ENCODE measurements around the gene NPAS3. TPM values are rescaled to one million over a fixed set of nuclear protein-coding genes. Genes with fewer than 3 reads are reported as not detected.
A peak's percentile ranks its signal among the peaks of the same experiment; 100 is the strongest.
"Not testable (repeated sequence)": the region's sequence is repeated elsewhere in the genome, so short reads cannot be mapped to it uniquely, and the experiment has no call there.

The NPAS3 gene
- total RNA-seq, 1 donor from 2014 or later = 0.70 TPM

DNA sequence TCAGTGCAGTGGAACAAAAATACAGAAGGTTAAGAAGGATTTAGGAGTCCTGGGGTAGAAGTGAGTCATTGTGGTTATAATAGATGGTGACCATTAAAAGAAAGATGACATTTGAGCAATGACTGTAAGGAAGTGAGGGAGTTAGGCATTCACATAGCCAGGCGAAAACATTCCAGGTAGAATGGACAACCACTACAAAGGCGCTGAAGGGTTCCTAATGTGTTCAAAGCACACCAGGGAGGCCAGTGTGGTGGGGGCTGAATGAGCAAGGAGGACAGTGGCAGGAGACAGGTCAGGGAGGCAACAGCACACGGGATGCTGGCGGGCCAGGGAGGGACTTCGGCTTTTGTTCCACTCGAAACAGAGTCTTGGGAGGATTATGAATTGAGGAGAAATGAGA, 129.9 kb downstream of the NPAS3 start:
- DNase-seq (ENCODE audit: low read depth) = peak; percentile 59

DNA sequence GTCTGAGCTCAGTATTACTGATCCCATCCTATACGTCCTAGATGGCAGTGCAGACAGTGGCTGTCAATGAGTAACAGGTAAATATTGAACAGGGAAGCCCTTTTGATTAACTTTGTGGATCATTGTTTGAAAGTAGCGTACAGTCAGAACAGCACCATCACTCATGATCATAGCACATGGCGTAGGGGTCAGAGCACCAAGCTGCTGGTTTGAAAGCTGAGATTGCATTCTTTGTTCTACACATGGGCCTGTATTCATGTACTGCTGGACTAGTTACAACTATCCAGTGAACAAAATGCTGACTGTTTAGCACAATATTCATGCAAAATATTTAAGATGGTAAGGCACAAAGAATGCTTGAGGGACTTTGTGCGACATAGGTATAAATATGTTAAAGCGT, 131.8 kb downstream of the NPAS3 start:
- no peak for DNase-seq (ENCODE audit: low read depth)

DNA sequence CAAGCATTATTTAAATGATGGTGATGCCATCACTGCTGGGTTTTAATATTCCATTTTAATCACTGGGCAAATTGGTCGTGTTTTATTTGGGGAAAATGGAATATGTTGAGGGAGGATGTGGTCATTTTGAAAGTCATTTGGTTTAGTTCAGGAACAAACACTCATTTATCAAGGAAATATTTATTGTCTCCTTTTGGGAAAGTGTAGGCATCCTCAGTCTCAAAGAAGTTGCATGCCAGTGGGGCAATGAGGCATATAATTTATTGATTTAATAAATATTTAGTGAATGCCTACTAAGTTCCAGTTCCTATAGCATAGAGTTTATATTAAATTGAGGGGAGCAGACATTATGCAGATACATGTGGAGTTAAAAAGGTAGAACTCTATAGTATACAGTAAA, 134.3 kb downstream of the NPAS3 start:
- DNase-seq (ENCODE audit: low read depth) = no peak

DNA sequence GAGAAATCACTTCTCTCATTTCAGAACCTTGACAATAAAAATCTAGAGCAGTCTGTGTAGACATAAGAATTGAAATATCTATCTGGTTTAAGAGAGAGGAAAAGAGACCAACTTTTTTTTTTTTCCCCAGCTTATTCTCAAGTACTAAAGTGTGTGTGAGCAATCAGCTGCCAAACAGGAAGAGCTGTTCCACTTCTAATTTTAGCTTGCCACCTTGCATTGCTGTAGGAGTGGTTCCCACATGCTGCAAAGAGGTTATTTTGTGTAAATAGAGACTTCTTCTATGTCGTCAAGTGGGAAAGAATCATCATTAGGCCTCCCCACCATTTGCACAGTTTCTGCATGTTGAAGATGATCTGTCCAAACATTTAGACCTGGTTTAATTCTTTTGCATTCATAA, 142.6 kb downstream of the NPAS3 start:
- no peak for DNase-seq (ENCODE audit: low read depth)

DNA sequence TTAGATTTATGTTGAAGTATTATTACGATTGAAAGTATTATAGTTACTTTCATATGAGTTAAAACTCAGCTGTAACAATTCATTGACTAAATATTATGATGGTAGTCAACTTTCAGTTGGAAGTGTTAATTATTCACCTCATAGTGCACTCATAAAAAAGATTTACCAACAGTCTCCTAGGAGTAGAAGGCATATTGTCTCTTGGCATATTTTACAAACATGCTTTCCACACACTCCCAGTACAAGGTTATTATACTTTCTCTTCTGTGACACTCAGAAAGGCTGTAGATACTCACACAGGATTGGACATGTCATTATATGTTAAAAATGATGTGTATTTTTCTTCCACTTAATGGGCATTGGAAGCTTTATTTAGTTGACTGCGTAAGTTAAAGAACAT, 147.1 kb downstream of the NPAS3 start:
- no peak for DNase-seq (ENCODE audit: low read depth)

DNA sequence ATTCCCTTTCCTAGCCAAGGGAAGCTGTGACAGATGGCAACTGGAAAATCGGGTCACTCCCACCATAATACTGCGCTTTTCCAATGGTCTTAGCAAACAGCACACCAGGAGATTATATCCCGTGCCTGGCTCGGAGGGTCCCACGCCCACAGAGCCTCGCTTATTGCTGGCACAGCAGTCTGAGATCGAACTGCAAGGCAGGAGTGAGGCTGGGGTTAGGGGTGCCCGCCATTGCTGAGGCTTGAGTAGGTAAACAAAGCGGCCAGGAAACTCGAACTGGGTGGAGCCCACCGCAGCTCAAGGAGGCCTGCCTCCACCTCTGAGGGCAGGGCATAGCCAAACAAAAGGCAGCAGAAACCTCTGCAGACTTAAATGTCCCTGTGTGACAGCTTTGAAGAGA, 149.6 kb downstream of the NPAS3 start:
- not testable (repeated sequence) for DNase-seq (ENCODE audit: low read depth)

DNA sequence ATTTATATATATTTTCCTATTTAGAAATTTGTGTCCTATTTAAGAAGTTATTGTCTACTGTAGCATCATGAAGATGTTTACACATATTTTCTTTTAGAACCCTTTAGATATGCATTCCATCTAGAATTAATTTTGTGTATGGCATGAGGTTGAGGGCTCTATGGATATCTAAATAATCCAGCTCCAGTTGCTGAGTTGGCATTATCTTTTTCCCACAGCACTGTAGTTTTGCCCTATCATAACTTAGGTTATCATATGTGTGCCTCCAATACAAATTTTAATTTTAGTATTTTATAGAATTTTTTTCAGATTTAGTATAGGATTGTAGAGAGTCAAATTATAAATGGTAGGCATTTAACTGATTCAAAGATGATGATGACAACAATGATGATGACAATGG, 159.3 kb downstream of the NPAS3 start:
- DNase-seq (ENCODE audit: low read depth) = no peak

DNA sequence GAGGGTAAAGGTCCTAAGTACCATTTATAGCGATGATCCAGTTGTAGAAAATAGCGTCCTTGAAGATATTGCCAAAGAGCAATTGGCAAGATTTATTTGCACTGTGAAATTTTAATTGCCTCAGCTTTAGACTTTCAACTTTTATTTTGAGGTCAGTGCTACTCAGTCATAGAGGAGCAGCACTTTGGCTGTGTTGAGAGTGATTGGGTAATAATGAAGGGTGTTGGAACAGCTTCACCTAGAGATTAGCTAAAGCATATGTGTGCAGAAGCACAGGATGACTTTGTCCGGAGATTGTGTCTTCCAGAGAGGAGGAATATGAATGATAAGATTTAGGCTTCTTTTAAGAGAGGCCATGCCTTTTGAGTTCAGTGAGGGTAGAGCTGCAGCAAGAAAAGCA, 164.8 kb downstream of the NPAS3 start:
- no peak for DNase-seq (ENCODE audit: low read depth)

DNA sequence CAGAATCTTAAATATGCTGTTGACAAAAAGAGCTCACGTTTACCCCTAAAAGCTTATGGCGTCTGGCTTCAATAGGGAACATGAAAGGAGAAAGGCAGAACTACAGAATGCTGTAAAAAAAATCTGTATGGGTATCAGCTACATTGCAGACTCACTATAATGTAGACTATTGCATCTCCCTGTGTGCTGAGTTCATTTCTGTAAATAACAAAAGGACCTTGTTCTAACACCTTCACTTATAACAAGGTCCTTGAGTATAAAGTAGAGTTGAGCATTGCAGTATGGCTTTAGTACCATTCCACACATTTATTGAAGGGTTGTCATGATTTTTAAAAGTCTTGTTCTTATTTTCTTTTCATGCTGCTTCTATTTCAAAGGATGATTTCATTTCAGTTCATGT, 165.3 kb downstream of the NPAS3 start:
- no peak for DNase-seq (ENCODE audit: low read depth)

DNA sequence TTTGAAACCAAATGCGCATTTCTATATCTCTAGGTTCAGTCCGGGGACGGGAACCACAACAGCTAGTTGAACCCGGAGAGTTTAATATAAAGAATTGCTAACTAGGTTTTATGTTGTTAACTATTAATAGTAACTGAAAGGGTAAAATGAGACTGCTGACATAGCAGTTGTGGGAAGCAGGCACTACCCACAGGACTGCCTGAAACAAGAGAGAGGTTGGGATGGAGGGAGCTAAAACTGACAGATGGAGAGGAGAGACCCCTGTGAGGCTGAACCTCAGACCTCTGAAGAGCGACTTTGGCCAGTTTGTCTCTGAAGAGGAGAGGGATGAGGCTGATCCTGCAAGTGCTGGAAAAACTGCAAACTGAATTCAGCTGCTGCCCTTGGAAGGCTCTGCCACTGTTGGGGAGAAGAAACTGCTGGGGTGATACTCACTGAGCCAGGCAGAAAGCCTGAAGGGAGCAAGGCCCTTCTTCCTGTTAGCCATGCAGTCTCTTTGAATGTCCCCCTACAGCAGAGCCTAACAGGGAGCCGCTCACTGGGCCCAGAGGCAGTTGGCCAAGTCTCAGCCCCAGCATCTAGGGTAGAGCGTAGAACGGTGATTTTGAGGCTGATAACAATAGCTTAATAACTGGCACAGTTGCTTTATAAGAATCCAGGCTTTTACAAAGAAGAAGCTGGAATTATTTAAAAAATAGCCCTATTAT, 172.2 kb downstream of the NPAS3 start:
- peak; percentile 7 for DNase-seq (ENCODE audit: low read depth)

DNA sequence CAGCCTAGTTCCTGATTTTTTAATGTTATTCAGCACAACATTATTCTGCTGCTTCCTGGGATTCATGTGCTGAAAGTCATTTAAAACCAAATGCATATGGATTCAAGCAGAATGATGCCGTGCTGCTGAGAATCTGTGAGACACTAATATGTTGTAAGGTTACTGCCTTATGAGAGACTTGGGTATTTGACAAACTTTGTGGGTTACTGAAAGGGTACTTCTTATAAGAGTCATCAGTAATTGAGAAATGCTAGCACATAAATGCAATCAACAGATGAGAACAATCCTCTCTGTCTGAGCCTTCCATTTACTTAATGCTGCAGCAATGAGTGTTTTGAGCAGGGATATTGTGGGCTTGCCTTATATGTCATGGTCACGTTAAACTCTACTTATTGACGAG, 175.7 kb downstream of the NPAS3 start:
- no peak for DNase-seq (ENCODE audit: low read depth)

DNA sequence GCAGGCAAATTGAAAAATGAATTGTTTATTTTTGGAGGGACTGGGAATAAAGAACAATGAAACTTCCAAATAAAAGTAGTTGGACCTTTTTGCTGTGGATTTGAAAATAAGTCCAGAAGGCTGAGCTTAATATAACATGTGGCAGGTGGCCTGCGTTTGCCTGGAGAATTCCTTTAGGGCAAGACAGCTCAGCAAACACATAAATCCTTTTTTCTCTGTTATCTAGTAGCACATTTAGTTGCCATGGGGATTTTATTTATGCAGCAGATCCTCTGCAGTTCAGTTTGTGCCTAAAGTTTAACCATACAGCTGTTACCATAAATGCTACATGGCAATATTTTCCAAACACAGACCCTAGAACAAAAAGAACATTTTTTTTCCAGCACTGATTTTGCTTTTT, 180.0 kb downstream of the NPAS3 start:
- no peak for DNase-seq (ENCODE audit: low read depth)

DNA sequence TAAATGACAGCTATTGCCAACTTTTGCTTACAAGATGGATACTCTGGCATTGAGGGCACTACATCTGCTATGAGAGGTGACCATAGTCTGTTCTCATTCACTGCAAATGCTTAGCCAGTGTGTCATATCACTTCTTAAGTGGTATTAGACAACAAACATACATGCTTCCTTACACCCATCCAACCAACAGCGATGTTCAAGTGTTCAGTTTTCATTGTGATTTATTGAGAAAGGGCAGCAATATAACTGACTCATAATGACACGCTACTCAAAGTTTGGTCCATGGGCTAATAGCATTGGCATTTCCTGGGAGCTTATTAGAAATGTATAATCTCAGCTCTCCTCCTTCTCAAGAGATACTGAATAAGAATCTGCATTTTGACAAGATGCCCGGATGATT, 181.7 kb downstream of the NPAS3 start:
- peak; percentile 59 for DNase-seq (ENCODE audit: low read depth)

DNA sequence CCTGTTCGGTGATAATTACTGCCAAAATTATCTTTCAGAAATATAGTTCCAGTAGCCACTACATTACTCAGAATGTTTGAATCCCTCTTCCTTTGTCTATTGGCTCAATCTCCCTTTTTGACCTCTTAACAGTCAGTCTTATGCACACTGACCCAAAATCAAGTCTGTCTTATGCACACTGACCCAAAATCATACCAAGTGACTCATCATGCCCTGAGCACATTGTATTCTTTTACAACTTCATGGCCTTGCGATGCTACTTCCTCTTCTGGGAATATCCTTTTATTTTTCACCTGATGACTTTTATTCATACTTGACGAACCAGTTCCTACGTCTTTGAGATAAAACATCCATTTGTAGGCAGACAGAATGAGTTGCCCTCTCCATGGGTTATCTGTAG, 182.3 kb downstream of the NPAS3 start:
- DNase-seq (ENCODE audit: low read depth) = peak; percentile 29

DNA sequence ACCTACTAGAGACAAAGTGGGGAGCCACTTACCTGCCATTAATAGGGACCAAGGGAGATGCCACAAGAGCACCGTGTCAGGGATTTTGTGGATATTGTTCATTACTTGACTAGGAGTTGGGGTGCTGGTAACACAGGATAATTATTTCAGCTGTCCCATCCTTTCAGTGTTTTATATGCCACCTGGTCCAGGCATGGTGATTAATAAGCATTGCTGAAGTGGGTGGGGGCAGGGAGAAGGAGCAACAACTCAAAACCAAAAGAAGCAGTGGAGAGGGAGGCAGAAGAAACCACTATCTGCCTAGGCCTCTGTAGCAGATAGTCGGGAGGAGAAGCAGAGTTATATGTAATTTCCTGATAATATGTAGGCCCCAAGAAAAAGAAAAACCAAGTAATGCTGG, 184.6 kb downstream of the NPAS3 start:
- DNase-seq (ENCODE audit: low read depth) = no peak

DNA sequence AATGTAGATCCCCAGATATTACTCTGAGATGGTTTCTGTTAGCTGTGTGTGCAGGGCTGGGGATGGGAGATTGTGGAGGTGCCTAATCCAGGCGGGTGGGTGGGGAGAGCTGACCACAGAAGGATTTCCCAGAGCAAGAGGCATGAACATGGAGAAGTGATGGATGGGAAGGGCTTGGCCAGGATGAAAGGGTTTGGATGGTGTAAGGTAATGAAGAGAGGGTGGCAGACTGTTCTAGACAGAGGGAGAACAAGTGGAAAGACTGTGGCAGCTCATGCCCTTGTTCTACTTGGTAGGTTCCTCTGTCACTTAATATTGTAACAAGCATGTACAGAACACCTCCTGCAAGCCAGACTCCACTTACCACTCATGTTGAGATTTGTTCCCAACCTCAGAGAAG, 187.8 kb downstream of the NPAS3 start:
- no peak for DNase-seq (ENCODE audit: low read depth)

DNA sequence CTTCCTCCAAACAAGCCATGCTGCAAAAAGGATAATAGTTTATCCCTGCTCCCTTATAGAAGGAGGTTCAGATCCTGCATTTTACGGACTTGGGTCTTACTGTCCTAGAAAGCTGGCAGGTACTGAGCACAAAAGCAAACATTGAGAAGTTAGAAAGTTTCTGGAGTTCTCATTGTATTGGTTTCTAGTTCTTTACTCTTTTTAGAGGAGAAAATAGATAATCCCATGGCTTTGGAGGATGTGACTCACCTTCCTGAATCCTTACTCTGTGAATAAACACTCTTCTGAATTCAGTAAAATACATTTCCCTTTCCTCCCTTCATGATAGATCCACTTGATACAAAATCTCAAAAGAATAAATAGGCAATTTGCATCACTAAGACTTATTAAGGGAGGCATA, 188.9 kb downstream of the NPAS3 start:
- no peak for DNase-seq (ENCODE audit: low read depth)

DNA sequence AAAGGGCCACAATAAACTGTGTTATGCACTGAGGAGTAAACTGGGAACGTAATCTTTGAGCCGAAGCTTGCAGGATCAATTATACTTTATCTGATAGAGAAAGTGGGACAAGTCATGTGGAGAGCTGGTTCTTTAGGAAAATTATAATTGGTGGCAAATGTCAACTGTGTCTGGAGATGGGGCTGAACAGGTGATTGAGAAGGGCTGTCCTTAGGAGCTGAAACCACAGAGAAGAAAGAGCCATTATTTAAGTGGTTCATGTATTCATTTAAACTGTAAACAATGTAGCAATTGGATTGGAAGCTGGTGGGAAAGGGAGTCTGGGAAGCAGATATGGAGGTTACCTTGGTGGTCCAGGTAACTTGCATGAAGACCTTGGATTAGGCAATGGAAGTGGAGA, 193.1 kb downstream of the NPAS3 start:
- no peak for DNase-seq (ENCODE audit: low read depth)

DNA sequence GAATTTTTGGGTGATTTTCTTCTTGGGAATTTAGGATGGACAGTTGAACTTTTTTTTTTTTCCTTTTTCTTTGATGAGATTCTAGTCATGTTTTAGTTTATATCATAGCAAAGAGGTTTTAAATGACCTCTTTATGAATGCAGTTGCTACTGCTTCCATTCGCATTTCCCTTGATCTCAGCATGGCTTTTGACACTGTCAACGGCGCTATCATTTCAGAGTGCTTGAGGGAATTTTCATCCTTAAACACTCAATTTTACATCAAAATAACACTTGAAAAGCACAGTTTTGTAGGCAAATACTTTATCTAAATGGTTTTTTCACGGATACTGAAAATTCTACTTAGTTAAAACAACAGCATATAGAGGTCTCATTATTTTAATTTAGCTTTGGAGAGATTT, 195.5 kb downstream of the NPAS3 start:
- DNase-seq (ENCODE audit: low read depth) = no peak

DNA sequence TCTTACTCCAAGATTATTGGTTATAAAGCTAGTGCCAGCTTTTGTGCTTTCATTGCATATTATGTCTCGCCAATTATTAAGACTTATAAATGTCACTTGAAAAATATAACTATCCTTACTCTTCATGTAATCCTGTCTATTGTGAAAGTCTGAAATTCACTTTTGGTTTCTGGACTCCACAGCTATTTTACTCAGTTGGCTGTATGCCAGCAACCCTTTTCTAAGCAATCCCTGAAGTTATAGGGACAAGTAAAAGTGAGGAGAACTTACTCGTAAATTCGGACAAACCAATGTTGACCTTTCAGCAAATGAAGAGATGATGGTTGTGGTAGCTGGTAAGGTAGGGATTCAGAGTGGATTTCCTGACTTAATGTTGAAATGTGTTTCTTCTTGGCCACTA, 196.3 kb downstream of the NPAS3 start:
- DNase-seq (ENCODE audit: low read depth) = no peak

DNA sequence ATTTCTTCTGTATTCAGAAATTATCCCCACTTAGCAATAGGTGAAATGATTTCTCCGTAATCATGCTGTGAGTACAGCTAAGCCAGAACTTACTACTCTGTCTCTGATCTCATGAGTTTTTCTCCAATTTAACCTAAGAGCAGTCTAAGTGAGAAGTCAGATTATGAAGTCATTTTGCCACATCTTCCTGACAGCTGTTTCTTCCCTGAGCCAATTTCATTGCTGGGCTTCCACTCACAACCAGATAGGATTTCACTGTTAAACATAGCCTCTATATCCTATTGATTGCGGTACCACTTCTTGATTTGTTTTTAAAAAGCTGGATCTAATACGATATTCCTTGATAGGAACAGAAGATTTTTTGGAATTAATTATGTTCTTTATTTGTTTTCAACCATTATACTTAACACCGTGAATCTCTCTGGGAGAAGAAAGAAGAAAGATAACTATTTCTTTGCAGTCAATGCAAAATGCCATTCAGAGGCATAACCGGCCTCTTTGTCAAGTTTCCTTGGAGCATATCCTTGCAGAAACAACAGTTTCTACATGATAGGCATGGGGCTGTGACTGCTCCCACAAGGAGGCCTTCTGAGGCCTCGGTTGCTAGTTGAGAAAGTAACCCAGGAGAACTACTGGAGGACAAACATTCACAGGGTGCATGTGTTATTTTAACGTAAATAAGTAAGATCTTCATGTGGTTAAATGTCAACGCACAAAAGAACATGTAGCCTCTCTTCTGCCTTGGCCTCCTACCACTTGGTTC, 212.2 kb downstream of the NPAS3 start:
- DNase-seq (ENCODE audit: low read depth) = no peak

DNA sequence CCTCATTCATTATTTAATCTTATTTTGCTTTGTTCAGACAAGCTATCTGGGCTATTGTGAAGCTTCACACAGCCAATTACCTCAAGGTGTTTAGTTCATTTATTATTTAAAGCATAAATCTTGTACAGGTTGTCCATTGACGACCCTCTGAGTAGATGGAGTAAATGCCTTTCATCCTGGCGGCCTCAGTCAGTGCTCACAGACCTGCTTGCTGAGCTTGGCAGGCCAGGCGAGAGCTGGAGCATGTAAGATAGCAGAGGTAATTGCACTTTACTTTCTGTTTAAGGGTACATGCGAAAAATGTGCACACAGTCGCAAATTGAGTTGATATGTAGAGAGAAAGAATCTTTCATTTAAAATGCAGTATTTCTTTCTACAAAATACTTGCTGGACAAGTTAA, 224.4 kb downstream of the NPAS3 start:
- no peak for DNase-seq (ENCODE audit: low read depth)

DNA sequence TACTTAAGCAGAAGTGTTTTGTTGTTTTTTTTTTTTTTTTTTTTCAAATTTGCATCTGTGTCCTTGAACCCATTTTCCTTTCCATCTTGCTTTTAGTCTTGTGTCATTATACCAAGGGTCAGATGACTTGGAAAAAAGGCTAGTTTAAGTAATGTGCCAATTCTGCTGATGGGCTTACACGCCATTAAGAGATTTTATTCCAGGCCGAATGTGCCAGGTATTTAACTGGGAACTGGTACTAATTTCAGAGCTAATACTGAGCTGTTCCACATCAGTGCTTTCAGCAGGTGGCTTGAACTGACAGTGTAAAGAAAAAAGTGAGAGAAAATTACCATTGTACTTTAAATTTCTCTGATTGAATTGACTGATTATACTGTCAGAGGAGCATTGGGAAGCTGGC, 224.9 kb downstream of the NPAS3 start:
- no peak for DNase-seq (ENCODE audit: low read depth)
